Hepatocyte (in vitro differentiated cells): ENCODE measurements around the gene TRAF3. TPM values are rescaled to one million over a fixed set of nuclear protein-coding genes. Genes with fewer than 3 reads are reported as not detected.

ENCODE experiments used
- DNase-seq: peaks from one replicate; pipeline ENCODE4 v3.0.0-alpha.2; 2016; ENCODE audit warnings: low spot score
- H2AFZ ChIP-seq: fragments of 200-600 bp; sonication (generic); 2 replicates; pipeline ENCODE4 v1.6.0; 2016; ENCODE audit warnings: antibody characterized with exemption, mild to moderate bottlenecking
- H3K27ac ChIP-seq: fragments of 200-600 bp; sonication (generic); 2 replicates; pipeline ENCODE4 v1.5.1; 2016; ENCODE audit warnings: mild to moderate bottlenecking
- H3K27me3 ChIP-seq: fragments of 200-600 bp; sonication (generic); 2 replicates; pipeline ENCODE4 v1.6.1; 2016
- H3K36me3 ChIP-seq: fragments of 200-600 bp; sonication (generic); replicated peaks from 2 replicates; pipeline ENCODE4 v1.5.1; 2016; ENCODE audit warnings: low read depth; ENCODE audit not compliant: insufficient read depth
- H3K4me1 ChIP-seq: fragments of 200-600 bp; sonication (generic); 2 replicates; pipeline ENCODE4 v1.5.1; 2016; ENCODE audit warnings: mild to moderate bottlenecking, moderate library complexity; ENCODE audit not compliant: insufficient read depth
- H3K4me2 ChIP-seq: fragments of 200-600 bp; sonication (generic); 2 replicates; pipeline ENCODE4 v1.6.0; 2016
- H3K4me3 ChIP-seq: fragments of 200-600 bp; sonication (generic); 2 replicates; pipeline ENCODE4 v1.5.1; 2016; ENCODE audit warnings: mild to moderate bottlenecking
- H3K79me2 ChIP-seq: fragments of 200-600 bp; sonication (generic); 2 replicates; pipeline ENCODE4 v1.6.0; 2017; ENCODE audit warnings: mild to moderate bottlenecking
- H3K9me2 ChIP-seq: fragments of 200-600 bp; sonication (generic); replicated peaks from 2 replicates; pipeline ENCODE4 v1.6.0; 2017; ENCODE audit warnings: mild to moderate bottlenecking; ENCODE audit not compliant: insufficient read depth
- H3K9me3 ChIP-seq: fragments of 200-600 bp; sonication (generic); 2 replicates; pipeline ENCODE4 v1.5.1; 2016; ENCODE audit warnings: low read depth, mild to moderate bottlenecking
- H4K20me1 ChIP-seq: fragments of 200-600 bp; sonication (generic); 2 replicates; pipeline ENCODE4 v1.6.0; 2016; ENCODE audit warnings: mild to moderate bottlenecking; ENCODE audit not compliant: insufficient read depth, poor library complexity, severe bottlenecking
- EZH2 ChIP-seq: fragments of 200-600 bp; sonication (generic); IDR thresholded peaks from 2 replicates; pipeline ENCODE4 v1.6.1; 2016; ENCODE audit warnings: antibody characterized with exemption, mild to moderate bottlenecking, borderline replicate concordance
- EZH2phosphoT487 ChIP-seq: fragments of 200-600 bp; sonication (generic); IDR thresholded peaks from one replicate; pipeline ENCODE4 v1.6.1; 2018; ENCODE audit warnings: antibody characterized with exemption, mild to moderate bottlenecking, low read depth, moderate library complexity; ENCODE audit not compliant: unreplicated experiment, severe bottlenecking
- WGBS: methylation state at CpG from one replicate; pipeline ENCODE4 v1.1.6; 2016; ENCODE audit warnings: low lambda C conversion rate; ENCODE audit errors: missing lambda C conversion rate; 5-methylcytosine and 5-hydroxymethylcytosine counted together
- polyA plus RNA-seq: library from polyadenylated mRNA; unstranded; fragments of >200 nt; fragmentation: Nextera tagmentation; extraction: Ambion mirVana; gene quantifications from 2 replicates; pipeline ENCODE4 v1.2.1, GENCODE V29; 2016
- total RNA-seq: library from RNA; depleted of rRNA; stranded (reverse); fragments of >200 nt; gene quantifications from 2 replicates; pipeline ENCODE4 v1.2.3, GENCODE V29; 2014
- TF ChIP-seq, protein P1 (sequence below): fragments of 200-600 bp; sonication (generic); IDR thresholded peaks from 2 replicates; pipeline ENCODE4 v1.5.1; 2016; ENCODE audit warnings: antibody characterized with exemption, mild to moderate bottlenecking; ENCODE audit not compliant: poor library complexity

The TRAF3 gene
- total and polyA plus RNA-seq, 2 experiments from 2014 or later: 8.0 to 15.8 TPM

DNA sequence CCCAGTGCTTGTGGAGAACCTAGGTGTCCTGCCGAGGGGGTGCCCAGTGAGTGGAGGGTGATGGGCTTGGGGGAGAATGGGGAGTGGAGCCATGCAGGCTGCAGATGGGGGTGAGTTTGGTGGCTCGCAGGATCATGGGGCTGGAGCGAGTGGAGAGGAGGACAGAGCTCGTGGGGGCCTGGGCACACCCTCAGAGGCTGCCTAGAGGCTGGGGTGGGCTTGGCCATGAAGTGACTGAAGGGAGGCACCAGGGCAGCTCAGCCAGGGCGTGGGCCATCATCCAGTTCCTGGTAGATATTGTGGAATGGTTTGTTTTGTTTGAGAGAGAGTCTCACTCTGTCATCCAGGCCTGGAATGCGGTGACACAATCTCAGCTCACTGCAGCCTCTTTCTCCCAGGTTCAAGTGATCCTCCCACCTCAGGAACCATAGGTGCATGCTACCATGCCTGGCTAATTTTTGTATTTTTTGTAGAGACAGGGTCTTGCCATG, 101.8 kb downstream of the TRAF3 start:
- no peaks in the 10 kb centered on the region for H3K36me3 ChIP-seq
- H3K27me3 ChIP-seq: no peaks in the 10 kb centered on the region
- 82% methylated on average over 5 of the region's 6 CpGs for WGBS
- no peak overlapping the region for H3K4me3 ChIP-seq
- no peak overlapping the region for H2AFZ ChIP-seq
- TF ChIP-seq EZH2 (no peak), EZH2phosphoT487 (no peak)
- TF ChIP-seq, protein P1, sequence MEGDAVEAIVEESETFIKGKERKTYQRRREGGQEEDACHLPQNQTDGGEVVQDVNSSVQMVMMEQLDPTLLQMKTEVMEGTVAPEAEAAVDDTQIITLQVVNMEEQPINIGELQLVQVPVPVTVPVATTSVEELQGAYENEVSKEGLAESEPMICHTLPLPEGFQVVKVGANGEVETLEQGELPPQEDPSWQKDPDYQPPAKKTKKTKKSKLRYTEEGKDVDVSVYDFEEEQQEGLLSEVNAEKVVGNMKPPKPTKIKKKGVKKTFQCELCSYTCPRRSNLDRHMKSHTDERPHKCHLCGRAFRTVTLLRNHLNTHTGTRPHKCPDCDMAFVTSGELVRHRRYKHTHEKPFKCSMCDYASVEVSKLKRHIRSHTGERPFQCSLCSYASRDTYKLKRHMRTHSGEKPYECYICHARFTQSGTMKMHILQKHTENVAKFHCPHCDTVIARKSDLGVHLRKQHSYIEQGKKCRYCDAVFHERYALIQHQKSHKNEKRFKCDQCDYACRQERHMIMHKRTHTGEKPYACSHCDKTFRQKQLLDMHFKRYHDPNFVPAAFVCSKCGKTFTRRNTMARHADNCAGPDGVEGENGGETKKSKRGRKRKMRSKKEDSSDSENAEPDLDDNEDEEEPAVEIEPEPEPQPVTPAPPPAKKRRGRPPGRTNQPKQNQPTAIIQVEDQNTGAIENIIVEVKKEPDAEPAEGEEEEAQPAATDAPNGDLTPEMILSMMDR: no peak
- no peaks in the 10 kb centered on the region for H3K79me2 ChIP-seq
- peaks cover 9% of the 10 kb centered on the region for H3K4me1 ChIP-seq
- DNase-seq: peak; percentile 44
- H3K27ac ChIP-seq: peak overlapping the region; percentile 69
- no peaks in the 10 kb centered on the region for H4K20me1 ChIP-seq
- H3K9me2 ChIP-seq: no peaks in the 10 kb centered on the region
- H3K4me2 ChIP-seq: no peak overlapping the region
- H3K9me3 ChIP-seq: no peaks in the 10 kb centered on the region

DNA sequence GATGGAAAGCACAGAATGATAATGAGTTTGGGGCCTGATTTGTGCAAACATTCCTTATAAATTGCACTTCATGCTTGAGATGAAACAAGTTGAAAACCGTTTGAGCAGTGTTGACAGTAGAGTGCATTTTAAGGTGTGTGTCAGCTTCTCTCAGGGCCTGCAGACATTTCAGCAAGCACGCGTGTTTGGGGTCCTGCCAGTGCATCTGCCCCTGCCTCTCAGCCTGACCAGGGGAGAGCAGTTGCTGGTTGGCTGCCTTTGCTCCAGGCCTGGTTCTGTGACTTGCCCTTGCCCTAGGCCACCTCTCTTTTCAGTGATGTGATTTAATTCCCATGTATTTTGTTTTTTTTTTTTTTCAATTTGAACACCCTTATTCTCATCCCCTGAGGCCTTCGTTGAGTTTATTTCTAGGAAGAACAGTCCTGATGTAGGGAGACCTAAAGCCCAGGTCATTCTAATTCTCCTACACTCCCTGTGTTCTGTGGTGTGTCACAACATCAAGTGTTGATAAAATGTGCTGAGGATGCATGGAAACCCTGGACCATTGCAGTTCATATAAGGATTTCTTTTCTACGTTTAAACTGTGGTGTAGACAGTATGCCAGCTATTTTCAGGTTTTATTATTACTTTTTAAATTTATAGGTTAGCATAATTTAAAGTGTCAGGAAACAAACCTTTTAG, 105.1 kb downstream of the TRAF3 start:
- Histone ChIP-seq H3K9me2 (no peaks in the 10 kb centered on the region), H3K4me1 (peaks cover 6% of the 10 kb centered on the region), H2AFZ (no peak overlapping the region), H4K20me1 (no peaks in the 10 kb centered on the region), H3K9me3 (no peaks in the 10 kb centered on the region), H3K4me2 (no peak overlapping the region), H3K4me3 (no peak overlapping the region), H3K27ac (no peak overlapping the region), H3K27me3 (no peaks in the 10 kb centered on the region), H3K79me2 (no peaks in the 10 kb centered on the region), H3K36me3 (no peaks in the 10 kb centered on the region)
- WGBS: 88% methylated on average over 5 of the region's 5 CpGs
- TF ChIP-seq EZH2: no peak
- no peak for TF ChIP-seq EZH2phosphoT487
- TF ChIP-seq, protein P1: no peak
- DNase-seq: no peak

DNA sequence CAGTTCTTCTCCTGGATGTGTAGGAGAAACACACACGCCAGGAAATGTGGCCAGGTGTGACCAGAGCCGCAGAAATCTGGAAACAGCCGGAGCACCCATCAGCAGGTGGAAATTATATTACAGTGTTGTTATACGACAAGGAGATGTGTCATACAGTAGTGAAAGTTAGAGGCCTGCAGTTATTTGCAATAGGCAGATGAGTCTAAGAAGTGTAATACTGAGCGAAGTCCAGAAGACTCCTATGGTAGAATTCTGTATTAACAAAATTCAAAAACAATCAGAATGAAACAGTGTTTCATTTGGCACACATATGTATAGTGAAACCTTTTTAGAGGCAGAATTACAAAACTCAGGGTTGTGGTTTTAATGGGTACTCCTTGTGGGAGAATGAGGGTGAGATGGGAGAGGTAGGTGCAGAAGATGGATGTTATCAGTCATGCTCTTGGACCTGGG, 105.9 kb downstream of the TRAF3 start:
- Histone ChIP-seq H2AFZ (no peak overlapping the region), H3K4me1 (peaks cover 6% of the 10 kb centered on the region), H3K4me2 (no peak overlapping the region), H3K79me2 (no peaks in the 10 kb centered on the region), H3K9me3 (no peaks in the 10 kb centered on the region), H3K36me3 (no peaks in the 10 kb centered on the region), H3K4me3 (no peak overlapping the region), H3K27me3 (no peaks in the 10 kb centered on the region), H3K9me2 (no peaks in the 10 kb centered on the region), H3K27ac (no peak overlapping the region), H4K20me1 (no peaks in the 10 kb centered on the region)
- TF ChIP-seq, protein P1: no peak
- TF ChIP-seq EZH2: no peak
- no peak for TF ChIP-seq EZH2phosphoT487
- no peak for DNase-seq
- WGBS: 95% methylated on average over 5 of the region's 5 CpGs
